GM18499 (cell line): Measurements from ENCODE around the gene TRIM7.

Experiments
- ATAC-seq: cut with Tn5 transposase; IDR thresholded peaks from one replicate; pipeline ENCODE4 v1.9.1; 2021; ENCODE audit warnings: moderate number of reproducible peaks; ENCODE audit not compliant: insufficient read depth, unreplicated experiment

Gene TRIM7

DNA sequence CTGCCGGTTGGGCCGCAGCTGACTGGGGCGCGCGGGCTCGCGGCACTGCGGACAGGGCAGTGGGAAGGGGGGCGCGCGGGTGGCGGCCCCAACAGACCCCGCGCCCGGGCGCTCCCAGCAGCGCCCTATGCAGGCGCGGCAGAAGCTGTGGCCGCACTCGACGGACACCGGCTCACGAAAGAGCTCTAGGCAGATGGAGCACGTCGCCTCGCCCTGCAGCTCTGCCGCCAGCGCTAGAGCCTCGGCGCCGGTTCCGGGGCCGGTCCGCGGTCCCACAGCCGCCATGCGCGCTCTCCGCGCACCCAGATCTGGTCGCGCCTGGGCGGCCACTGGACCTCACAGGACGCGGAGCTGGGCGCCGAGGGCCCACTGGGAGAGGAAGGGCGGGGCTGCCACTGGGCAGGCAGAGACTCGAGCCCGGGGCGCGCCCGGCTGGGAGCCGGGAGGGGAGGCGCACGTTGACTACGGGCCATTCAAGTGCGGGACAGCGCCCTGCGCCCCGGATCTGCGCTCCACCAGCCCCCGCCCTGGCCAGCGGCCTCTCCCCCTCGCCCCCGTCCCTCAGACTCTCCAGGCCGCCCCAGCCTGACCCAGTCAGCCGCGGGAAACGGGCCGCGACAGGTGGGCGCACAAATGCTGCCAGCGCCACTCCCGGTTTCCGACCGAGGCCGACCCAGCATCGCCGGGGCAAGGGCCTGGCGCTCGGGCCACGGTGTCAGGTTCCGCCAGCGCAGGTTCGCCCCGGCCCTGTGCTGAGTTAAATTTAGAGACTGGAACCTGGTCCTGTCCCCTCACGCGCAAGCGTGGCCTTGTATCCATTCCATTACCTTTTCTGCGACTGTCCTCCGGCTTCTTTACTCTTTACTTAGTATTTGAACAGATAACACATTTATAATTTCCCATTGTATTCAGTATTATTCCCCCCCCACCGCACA lies at the start of gene TRIM7:
TSS of gene TRIM7 (minus strand) at position 371 of the 935 bp plus-strand sequence. CDS start at position 285, 86 bp downstream.
- no peak for ATAC-seq

DNA sequence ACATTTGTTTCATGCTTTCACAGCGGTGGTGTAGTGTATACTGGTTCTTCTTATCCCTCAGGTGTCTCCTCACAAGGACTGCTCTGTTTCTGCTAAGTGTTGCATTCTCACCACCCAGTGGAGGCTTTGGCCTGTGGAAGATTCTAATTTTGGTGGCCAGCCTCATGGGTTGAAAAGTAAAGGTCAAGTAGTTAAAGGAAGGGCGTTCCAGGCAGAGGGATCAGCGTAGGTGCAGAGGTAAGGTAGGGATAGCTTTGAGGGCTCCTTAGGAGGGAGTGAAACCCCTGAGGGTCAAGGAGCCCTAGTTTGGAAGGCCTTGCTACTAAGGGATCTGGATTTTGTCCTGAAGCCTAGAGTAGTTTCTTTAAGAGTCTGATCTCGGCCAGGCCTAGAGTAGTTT lies 43.3 kb upstream of the TRIM7 start:
- ATAC-seq, result no peak

DNA sequence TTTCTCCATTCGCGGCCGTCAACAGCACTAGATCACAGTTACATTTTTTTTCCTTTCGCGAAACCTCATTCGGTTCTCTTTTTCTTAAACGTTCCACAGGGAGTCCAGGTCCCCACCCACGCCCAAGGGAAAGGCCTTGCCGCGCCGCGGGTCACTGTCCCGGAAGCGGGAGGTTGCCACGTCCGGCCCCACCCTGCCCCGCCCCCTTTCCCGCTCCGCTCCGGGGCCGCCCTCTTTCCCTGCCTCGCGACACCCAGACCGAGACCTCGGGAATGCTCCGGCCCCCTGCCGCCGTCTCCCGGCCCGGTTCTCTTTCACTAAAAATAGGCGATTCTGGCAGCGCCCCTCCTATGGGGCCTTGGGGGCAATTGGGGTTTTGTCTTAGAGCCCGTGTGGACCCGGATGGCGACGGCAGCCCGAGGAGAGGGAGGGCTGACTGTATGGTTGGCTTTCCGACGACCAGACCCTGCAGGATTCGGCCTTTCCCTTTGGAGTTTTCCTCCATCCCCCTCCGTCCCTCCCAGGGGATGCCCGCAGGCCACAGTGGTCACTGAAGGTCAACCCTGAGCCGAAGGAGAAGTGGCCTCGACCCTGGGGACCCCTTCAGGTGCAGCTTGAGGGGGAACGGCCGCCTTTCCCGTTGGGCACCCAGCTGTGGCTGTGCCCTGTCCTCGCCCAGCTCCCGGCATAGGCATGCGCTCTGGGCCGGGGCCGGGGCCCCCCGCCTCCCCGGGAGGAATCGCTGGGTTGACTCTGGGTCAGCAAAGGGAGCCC lies 41.5 kb upstream of the TRIM7 start:
- ATAC-seq, result no peak

DNA sequence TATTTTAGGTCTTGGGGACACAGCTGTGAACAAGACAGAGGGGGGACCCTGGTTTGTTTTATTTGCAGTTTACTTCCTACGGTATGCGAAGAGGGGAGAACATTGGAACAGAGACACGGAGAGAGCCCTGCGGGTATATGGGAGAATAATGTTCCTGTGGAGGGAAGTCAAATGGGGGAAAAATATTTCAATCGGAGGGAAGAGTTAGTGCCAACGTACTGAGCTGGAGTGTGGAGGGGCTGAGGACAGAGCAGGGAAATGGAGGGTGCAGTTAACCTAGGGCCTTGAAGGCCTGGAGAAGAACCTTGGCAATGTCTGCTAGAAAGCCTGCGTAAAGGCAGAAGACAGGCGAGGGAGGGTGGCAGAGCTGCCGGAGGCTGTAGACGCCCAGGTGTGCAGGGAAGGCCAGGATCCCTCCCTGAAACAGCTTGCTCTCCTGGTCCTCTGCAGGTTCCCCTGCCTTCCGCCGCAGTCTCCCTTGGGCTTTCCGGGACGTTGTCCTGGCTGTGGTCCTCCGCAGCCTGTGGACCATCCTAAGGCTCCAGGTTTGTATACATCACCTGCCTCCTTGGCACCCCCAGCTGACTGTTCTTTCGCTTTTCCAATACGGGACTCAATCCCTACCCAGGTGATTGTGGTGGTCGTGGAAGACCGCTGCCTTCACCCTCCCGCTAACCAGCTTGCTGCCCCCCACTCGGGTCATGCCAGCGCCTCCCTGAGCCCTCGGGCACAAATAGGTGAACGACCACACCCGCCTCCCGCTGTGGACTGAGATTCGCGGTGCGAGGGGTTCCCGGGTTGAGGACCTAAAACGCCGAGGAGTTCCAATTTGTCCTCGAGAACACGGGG lies 40.7 kb upstream of the TRIM7 start:
- ATAC-seq, result no peak

DNA sequence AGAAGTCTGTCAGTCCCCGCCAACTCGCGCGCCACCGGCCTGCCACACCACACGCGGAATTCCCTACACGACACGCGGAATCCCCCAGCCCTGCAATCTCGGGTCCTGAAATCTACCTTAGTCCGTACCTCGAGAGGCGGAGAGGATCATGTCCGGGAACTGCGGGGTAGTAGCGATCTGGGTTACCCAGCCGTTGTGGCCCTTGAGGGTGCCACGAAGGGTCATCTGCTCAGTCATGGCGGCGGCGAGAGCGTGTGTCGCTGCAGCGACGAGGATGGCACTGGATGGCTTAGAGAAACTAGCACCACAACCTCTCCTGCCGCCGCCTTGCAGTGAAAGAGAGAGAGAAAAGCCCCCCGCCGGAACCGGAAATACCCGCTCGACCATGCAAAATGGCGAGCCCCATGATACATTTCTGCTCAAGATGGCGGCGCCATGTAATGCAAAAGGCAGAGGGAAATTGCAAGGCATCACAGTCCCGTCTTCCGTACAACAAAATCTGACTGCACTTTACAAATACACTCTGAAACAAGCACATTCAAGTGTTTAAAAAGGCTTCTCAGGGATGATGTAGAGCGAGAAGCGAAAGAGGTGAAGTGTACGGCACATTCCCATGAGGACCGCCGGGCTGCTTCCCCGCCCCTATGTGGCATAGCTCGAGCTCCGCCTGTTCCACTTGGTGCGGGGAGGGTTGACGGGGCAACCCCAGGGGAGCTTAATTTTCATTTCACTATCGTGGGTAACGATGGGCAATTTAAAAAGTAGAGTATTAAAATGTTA lies 38.8 kb upstream of the TRIM7 start, which contains the start of gene RACK1:
TSS of gene RACK1 (minus strand) at position 343 of the 780 bp plus-strand sequence. CDS start at position 237, 106 bp downstream.
- ATAC-seq, result no peak

DNA sequence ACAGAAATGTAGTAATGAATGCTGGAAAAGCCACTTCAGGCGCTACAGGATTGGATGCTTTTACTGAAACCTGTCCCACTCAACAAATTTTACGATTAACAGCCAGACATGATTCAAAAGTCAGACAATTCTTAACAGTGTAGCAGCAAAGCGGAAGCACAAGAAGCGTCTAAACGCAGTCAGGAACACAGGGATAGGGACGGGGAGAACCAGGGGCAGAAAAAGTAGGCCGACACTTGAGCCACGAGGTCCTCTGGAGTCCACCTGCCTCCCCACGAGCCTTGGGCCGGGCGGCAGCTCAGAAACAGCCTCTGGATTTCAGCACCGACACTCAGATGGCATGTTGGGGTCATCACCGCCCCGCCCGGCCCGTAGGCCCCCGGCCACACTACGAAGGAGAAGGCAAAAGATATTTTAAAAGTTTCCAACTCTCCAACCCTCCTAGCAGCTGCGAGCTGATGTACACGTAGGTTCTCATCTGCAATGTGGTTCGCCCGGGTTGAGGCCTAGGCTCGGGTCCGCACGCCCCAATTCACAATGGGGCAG lies 38.1 kb upstream of the TRIM7 start:
- no peak for ATAC-seq

DNA sequence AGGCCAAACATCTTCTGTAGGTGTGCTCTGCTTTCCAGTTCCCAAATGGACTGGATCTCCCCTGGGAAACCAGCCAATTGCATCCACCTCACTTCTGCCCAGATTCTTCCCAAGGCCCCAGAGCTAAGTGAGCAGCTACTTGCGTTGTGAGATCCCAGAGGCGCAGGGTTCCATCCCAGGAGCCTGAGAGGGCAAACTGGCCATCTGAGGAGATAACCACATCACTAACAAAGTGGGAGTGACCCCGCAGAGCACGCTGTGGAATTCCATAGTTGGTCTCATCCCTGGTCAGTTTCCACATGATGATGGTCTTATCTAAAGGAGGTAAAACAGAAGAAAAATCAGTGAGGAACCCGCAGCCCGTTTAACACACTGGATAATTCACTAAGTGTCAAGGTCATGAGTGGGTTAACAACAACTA lies 37.0 kb upstream of the TRIM7 start:
- ATAC-seq, result no peak

DNA sequence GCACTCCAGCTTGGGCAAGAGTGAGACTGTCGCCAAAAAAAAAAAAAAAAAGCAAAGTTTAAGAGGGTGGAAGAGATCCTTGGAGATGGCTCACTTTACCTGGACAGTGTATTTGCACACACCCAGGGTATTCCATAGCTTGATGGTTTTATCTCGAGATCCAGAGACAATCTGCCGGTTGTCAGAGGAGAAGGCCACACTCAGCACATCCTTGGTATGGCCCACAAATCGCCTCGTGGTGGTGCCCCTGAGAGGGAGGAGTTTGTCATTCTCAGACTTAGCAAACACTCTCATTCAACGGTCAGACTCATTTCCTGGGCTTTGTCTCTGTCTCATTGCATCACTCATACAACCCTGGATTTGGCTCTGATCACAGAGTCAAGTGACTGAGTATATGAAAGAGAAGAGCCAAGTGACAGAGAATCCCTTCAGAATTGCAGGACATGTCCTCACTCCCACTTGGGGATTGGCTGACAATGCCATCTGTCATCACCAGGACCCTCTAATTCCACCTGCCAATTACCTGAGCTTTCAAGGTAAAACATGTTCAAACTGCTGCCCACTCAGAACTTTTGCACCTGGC lies 36.5 kb upstream of the TRIM7 start:
- ATAC-seq, result no peak

DNA sequence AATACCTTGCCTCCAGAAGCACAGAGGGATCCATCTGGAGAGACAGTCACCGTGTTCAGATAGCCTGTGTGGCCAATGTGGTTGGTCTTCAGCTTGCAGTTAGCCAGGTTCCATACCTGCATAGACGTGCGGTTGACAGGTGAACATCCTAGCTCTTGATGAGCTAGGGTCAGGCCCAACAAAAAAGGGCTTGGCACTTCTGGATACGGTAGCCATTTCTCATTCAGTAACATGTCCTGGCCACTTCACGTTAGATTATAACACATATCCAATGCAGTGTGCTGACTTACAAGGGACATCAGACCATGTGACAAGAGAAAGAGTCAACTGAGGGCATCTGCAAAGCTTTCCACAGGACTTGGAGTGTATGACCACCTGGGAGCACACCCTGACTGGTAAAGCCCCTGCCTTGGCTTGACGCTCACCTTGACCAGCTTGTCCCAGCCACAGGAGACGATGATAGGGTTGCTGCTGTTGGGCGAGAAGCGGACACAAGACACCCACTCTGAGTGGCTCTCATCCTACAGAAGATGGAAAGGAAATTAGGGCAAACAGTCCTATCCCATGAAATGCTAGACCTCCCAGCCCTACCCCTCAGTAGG lies 34.2 kb upstream of the TRIM7 start:
- no peak for ATAC-seq

DNA sequence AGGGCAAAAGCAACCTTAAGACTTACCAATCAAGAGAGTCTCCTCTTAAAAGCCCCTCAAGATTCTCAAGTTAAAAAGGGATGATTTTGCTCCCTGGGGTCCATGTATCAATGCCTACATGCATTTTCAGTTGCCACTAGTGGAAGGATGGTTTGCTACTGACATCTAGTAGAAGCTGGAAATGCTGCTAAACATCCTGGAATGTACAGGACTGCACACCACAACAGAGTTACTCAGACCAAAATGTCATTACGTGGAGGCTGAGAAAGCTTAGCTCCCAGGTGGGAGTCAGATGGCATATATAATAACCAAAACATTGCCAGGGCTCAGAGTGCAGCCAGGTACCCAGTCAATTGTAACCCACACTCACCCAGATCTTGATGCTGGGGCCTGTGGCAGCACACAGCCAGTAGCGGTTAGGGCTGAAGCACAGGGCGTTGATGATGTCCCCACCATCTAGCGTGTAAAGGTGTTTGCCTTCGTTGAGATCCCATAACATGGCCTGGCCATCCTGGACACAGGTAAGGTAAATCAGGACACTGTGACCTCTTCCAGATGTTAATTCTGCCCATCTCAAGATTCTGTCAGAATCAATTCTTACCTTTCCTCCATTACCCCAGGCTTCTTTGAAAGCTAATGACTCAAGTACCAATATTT lies 32.9 kb upstream of the TRIM7 start:
- no peak for ATAC-seq

DNA sequence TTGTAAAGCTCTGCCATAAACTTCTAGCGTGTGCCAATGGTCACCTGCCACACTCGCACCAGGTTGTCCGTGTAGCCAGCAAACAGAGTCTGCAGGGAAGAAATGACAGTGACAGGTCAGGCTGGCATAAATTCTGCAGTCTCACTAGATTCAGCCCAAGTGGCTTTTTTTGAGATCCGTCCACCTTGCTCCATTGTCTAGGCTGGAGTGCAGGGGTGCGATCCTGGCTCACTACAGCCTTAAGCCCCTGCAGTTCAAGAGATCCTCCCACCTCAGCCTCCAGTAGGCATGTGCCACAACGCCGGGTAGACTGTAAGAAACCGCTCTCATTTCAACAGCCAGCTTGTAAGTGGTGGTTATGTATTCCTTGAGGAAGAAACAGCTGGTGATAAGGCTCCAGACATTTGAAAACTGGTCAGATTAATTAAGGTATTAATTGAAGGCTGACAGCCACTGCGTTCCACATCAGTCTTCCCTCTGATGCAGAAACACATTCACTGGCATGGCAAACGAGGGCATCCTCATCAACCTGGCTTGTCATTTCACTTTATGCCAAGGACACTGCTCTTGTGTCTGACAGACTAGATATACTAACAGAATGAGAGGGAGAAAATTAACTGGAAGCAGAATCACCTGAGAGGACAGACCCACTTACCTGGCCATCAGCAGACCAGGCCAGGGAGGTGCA lies 32.1 kb upstream of the TRIM7 start:
- ATAC-seq, result no peak

DNA sequence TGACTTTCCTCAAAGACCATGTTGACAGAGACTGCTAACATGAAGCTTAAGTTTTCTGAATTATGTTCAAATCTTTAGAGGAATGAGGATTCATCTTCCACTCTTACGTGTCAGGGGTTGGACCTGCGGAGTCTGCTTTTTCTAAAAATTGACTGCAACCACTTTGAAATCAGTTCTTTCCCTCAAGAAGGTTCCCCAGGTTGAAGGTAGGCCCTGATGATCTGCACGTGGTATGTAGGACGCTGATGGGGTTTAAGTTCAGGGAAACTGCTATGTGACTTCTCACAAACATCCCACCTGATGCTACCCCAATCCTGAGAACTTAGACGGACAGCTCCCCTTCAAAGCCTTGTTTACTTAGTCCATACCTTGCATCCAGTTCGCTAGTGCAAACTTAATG lies 31.5 kb upstream of the TRIM7 start:
- ATAC-seq, result no peak

DNA sequence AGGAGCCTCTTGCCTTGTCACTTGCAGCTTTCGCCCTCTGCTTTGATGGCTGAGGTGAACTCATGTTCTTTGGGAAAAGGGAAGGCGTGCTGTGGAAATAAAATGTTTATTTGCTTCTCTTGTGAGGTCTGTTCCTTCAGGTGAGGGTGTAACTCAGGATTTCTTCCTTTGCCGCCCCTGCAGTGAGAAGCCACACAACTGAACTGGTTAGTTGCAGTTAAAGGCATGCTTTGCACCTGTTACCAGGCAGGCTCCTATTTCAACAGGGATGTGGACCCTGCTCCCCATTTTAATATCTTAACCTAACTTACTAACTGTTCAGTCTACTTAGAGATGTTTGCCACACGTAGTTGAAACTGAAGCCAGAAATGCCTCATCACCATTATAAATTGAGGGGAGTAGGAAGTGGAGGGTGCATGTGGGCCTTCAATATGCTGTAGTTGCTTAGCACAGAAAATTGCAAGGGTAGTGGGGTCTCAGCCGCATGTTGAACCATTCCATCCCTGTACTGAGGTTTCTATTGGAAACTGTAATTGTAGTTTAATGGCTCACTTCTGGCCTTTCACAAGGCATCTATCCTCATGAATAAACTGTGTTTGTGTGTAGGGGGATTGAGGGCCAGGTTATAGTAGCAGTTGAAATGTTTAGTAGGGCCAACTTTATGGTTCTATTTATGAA lies 30.8 kb upstream of the TRIM7 start:
- ATAC-seq, result no peak

DNA sequence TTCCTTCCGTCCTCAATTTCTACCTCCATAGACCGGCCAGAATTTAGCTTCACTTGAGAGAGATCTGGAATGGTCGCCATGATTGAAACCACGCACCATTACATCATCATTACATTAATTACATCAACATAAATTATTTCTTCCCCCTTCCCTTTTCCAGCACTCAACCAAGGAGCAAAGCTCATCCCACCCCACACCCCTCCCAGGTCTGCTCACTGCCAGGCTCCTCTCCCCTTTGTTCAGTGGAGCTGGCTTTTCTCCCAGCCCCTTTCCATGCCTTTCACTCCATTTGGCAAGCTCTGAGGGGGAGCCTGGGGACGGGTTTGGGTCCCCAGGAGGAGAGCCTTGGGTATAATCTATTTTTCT lies 30.3 kb upstream of the TRIM7 start:
- no peak for ATAC-seq

DNA sequence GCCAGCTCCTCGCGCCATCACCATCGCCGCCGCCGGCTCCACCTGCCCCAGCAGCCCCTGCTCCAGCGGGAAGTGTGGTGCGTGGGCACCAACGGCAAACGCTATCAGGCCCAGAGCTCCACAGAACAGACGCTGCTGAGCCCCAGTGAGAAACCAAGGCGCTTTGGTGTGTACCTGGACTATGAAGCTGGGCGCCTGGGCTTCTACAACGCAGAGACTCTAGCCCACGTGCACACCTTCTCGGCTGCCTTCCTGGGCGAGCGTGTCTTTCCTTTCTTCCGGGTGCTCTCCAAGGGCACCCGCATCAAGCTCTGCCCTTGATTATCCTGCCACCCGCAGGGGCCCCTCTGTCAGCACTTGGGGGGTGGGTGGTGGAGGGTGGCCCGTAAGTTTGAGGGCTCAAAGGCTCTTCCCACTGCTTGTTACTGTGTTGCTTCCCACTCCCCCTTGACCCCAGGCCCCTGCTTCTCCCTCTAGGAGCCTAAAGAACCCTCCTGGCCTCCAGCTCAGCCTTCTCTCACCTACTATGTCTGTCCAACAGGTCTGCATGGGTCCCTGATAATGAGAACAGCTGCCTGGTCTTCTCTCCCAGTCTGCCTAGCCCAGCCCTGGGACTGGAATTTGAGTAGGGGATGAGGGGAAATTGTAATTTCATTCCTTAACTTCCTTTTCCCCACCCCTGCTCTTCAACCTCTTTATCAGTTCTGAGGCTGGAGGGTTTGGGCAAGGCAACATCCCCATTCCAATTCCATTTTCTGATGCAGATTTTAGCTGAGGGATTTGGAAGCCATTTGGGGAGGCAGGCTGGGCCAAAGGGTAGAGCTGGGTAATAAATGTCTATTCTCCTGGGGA lies 29.7 kb upstream of the TRIM7 start:
- no peak for ATAC-seq

DNA sequence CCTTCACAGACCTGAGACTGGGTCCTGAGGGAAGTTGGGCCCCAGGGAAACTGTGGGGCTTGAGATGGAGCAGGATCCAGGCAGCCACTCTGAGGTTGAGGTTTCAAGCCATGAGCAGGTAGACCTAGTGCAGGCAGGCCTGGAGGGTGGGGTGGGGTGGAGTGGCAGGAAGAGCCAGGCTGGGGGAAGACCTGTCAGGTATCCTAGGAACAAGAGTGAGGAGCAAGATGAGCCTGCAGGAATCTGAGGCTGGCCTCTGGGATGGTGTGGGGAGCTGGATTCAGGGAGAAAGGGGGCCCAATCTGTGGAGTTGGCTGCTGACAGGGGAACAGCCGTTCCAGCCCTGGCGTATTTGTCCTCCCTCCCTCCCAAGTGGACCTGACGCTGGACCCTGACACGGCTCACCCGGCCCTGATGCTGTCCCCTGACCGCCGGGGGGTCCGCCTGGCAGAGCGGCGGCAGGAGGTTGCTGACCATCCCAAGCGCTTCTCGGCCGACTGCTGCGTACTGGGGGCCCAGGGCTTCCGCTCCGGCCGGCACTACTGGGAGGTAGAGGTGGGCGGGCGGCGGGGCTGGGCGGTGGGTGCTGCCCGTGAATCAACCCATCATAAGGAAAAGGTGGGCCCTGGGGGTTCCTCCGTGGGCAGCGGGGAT lies 28.9 kb upstream of the TRIM7 start:
- no peak for ATAC-seq
